Measurements from ENCODE around the gene H3-3A. TPM values are rescaled to one million over a fixed set of nuclear protein-coding genes. Genes with fewer than 3 reads are reported as not detected.
A peak's percentile ranks its signal among the peaks of the same experiment; 100 is the strongest.

H3-3A gene
- polyA plus RNA-seq, 3 donors = 1,290 to 1,416 (median 1,354) TPM

- peak in 1 of 3 donors; percentile 56 for DNase-seq (ENCODE audit: low read depth in 3 of 3, low spot score in 2 of 3)
Observed at GRCh38 chr1:226110249-226111097, 48.0 kb downstream of the H3-3A start.

- DNase-seq (ENCODE audit: low read depth in 3 of 3, low spot score in 2 of 3) = no peak
Observed at GRCh38 chr1:226111098-226111882, 48.8 kb downstream of the H3-3A start.

GRCh38 chr1:226111883-226112261 is 49.4 kb downstream of the H3-3A start:
- no peak for DNase-seq (ENCODE audit: low read depth in 3 of 3, low spot score in 2 of 3)

GRCh38 chr1:226112626-226113025 is 50.1 kb downstream of the H3-3A start:
- no peak for DNase-seq (ENCODE audit: low read depth in 3 of 3, low spot score in 2 of 3)

GRCh38 chr1:226116673-226117072 is 54.2 kb downstream of the H3-3A start:
- no peak for DNase-seq (ENCODE audit: low read depth in 3 of 3, low spot score in 2 of 3)

GRCh38 chr1:226117330-226117729 is 54.8 kb downstream of the H3-3A start:
- DNase-seq (ENCODE audit: low read depth in 3 of 3, low spot score in 2 of 3) = no peak

- DNase-seq (ENCODE audit: low read depth in 3 of 3, low spot score in 2 of 3) = no peak
Observed at GRCh38 chr1:226118357-226118756, 55.8 kb downstream of the H3-3A start.

GRCh38 chr1:226119169-226119568 is 56.7 kb downstream of the H3-3A start:
- no peak for DNase-seq (ENCODE audit: low read depth in 3 of 3, low spot score in 2 of 3)

GRCh38 chr1:226120398-226120797 is 57.9 kb downstream of the H3-3A start:
- no peak for DNase-seq (ENCODE audit: low read depth in 3 of 3, low spot score in 2 of 3)

GRCh38 chr1:226121049-226121586 is 58.6 kb downstream of the H3-3A start:
- no peak for DNase-seq (ENCODE audit: low read depth in 3 of 3, low spot score in 2 of 3)

Other genes with a start within 250 kb of the H3-3A start
- gene TMEM63A, start 180.3 kb upstream of the H3-3A start, polyA plus RNA-seq (ENCODE audit: insufficient read length in 3 of 3) = 10 to 100 TPM; 35.7 to 43.0 (median 41.0) TPM
- 1 to 10 TPM; 3.0 to 5.8 (median 5.5) TPM for gene LEFTY1, start 173.6 kb upstream of the H3-3A start, polyA plus RNA-seq (ENCODE audit: insufficient read length in 3 of 3)
- 10 to 100 TPM; 40.2 to 50.2 (median 48.4) TPM for gene PYCR2, start 138.5 kb upstream of the H3-3A start, polyA plus RNA-seq (ENCODE audit: insufficient read length in 3 of 3)
- 1 to 10 TPM in 2 of 3 donors, under 1 TPM in 1; 0.99 to 1.3 (median 1.0) TPM for gene LEFTY2, start 121.5 kb upstream of the H3-3A start, polyA plus RNA-seq (ENCODE audit: insufficient read length in 3 of 3)
- 10 to 100 TPM; 22.7 to 23.1 (median 23.0) TPM for gene SDE2, start 63.4 kb upstream of the H3-3A start, polyA plus RNA-seq (ENCODE audit: insufficient read length in 3 of 3)
- gene ACBD3, start 124.0 kb downstream of the H3-3A start, polyA plus RNA-seq (ENCODE audit: insufficient read length in 3 of 3) = 10 to 100 TPM; 58.6 to 60.4 (median 59.2) TPM
- gene MIXL1, start 160.9 kb downstream of the H3-3A start, polyA plus RNA-seq (ENCODE audit: insufficient read length in 3 of 3) = under 1 TPM; 0.23 to 0.51 (median 0.40) TPM
- gene LIN9, start 246.4 kb downstream of the H3-3A start, polyA plus RNA-seq (ENCODE audit: insufficient read length in 3 of 3) = 10 to 100 TPM; 10.5 to 12.1 (median 11.7) TPM

Measured in right renal cortex interstitium (tissue), 3 donors.